Measurements from ENCODE around the gene ROBO3.
A peak's percentile ranks its signal among the peaks of the same experiment; 100 is the strongest.

ROBO3 gene

DNA sequence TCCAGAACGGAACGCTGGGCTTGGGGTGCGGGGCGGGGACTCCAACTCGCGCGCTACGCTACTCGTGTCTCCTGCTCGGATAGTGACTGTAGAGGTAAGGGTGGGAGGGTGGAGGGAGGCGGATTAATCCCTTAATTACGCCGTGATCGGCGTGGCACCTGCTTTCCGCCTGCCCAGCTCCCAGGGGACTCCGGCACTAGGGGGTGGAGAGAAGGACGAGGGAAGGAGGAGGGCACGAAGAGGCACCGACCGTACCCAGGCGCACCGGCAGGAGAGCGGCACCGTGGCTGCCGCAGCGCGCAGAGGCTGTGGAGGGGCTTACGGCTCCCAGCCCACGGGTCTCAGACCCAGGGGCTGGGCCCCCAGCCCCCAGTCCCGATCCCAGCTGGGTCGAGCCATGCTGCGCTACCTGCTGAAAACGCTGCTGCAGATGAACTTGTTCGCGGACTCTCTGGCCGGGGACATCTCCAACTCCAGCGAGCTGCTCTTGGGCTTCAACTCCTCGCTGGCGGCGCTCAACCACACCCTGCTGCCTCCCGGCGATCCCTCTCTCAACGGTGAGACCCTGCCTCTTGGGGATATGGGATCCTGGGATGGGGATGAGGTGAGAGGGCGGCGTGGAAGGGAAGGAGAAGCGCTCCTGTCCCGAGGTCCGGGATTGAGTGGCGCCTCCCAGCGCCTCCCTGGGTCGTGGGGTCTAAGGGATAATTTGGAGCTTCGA lies at the start of gene ROBO3:
Gene ROBO3 (plus strand): TSS at position 252 of the 721 bp plus-strand sequence. CDS start 146 bp downstream, at position 398.
- DNase-seq, result no peak

DNA sequence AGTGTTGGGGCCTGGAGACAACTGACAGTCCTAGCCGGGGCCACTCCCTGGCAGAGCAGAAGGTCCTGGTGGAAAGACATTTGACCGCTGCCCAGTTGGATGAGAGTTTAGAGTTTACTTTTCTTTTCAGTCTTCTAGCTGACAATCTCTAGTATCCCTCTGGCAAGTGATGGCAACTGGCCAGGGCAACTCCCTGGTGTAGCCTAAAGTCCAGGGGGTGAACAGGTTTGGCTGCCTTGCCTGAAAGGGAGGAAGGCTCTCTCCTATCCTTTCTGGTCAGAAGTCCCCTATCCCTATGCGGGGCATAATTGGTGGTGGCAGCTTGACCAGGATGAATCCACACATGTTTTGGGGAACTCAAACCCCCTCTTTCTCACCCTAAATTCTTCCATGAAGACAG lies 48.2 kb upstream of the ROBO3 start:
- DNase-seq, result no peak

GRCh38 chr11:124821995-124822730 lies 43.1 kb upstream of the ROBO3 start:
- DNase-seq, result no peak

DNA sequence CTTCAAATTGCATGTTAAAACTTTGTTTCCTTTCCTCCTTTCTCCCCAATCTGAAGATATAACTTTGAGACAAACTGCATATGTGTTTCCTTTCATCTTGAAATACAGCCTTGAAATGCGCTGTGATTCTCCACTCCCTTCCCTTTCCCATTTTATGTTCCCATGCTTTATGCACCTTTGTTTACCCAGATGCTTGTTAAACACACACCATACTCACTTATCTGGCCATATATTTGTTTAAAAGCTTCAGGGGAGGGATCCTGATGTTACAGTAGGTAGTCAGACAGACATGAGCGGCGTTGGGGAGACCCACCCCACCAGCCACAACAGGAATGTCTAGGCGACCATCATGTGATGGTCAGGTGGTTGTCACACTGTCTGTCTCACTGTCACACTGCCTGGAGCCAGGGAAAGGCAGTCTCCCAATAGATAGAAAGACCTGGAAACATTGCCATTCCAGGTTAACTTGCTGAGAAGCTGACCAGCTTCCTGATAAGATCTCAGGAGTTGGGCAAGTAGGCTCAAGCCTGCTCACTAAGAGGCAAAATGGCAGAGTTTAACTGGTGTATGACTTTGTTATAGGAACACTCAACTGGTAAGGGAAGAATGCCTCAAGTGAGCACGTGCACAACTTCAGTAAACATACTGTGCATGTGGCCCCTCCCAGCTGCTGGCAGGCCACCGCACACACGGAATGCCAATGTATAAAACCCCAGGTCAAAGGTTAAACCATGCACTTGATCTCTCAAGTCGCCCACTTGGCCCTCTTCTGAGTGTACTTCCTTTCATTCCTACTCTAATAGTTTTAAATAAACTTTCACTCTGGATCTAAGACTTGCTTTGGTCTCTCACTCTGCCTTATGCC lies 41.5 kb upstream of the ROBO3 start:
- no peak for DNase-seq

- no peak for DNase-seq
Observed at GRCh38 chr11:124825876-124826275, 39.4 kb upstream of the ROBO3 start.

DNA sequence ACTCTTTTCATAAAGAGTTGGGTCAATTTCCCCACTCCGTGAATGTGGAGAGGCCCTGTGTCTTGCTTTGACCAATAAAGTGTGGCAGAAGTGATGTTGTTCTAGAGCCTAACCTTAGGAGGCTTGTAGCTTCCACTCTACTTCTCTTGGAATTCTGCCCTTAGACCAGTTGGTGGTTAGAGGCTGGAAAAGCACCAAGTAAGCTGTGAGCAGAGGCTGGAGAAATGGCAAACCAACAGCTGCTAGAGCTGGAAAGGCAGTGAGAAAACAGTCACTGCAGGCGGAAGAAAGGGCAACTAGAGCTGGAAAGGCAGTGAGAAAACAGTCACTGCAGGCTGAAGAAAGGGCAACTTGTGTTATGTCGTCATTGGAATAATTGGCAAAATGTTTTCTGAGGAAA lies 35.2 kb upstream of the ROBO3 start:
- DNase-seq, result no peak

GRCh38 chr11:124830749-124831148 lies 34.5 kb upstream of the ROBO3 start:
- DNase-seq, result no peak

GRCh38 chr11:124831897-124832296 lies 33.3 kb upstream of the ROBO3 start:
- no peak for DNase-seq

DNA sequence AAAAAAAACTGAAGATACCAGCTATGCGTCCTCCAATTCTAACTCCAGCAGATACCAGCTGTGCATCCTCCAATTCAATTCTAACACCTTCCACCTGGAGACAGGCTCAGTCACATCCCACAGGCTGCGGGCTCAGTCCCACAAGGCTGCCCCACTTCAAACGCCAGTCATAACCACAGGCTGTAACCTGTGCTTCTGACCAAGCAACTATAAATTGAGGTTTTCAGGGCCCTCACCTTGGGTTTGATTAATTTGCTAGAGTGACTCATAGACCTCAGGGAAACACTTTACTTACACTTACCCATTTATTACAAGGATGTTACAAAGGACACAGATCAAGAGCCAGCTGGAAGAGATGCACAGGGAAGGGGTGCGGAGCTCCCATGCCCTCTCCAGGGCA lies 32.7 kb upstream of the ROBO3 start:
- no peak for DNase-seq

DNA sequence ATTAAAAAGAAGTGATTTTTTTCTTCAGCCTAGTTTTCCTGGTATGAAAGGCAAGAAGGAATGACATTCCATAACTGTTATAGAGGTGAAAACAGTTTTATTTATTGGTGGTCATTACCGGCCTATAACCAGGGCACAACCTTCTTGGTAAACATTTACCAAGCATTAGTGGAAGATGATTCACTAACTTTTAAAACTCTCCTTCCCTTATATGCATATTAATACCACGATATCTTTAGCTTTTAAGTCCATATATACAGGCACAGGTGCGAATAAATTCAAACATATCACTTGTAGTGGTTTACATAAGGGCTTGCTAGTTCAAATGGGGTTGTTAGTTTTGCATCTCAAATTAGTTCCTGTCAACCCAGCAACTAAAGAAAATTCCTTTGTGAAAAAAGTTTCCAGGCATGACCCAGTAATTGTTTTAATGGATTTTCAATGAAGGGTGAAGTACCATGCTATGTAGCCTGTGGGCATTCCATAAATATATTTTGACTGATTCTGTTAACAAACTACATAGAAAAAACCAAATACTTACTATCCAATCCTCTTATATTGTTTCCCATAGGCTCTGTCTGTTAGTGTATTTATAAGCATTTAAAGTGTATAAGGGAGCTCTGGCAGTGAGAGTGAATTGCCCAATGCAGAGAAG lies 30.6 kb upstream of the ROBO3 start:
- DNase-seq, result no peak

GRCh38 chr11:124835918-124836317 lies 29.3 kb upstream of the ROBO3 start:
- DNase-seq, result no peak

DNA sequence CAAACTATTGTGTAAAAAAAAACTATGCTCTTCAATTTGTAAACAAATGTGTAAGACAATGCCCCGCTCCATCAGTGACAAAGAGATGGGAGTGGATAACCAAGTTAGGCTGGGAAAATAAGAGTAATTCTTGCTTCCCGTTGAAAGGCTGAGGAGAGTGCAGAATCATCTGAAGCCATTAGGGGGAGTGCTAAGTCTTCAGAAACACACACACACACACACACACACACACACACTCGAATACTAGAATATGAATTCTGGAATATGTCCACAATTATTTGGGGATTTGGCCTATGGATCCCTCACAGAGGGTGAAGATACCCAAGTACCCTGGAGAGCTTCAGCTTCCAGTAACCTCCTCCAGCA lies 27.8 kb upstream of the ROBO3 start:
- no peak for DNase-seq

GRCh38 chr11:124838805-124839127 lies 26.5 kb upstream of the ROBO3 start:
- no peak for DNase-seq

DNA sequence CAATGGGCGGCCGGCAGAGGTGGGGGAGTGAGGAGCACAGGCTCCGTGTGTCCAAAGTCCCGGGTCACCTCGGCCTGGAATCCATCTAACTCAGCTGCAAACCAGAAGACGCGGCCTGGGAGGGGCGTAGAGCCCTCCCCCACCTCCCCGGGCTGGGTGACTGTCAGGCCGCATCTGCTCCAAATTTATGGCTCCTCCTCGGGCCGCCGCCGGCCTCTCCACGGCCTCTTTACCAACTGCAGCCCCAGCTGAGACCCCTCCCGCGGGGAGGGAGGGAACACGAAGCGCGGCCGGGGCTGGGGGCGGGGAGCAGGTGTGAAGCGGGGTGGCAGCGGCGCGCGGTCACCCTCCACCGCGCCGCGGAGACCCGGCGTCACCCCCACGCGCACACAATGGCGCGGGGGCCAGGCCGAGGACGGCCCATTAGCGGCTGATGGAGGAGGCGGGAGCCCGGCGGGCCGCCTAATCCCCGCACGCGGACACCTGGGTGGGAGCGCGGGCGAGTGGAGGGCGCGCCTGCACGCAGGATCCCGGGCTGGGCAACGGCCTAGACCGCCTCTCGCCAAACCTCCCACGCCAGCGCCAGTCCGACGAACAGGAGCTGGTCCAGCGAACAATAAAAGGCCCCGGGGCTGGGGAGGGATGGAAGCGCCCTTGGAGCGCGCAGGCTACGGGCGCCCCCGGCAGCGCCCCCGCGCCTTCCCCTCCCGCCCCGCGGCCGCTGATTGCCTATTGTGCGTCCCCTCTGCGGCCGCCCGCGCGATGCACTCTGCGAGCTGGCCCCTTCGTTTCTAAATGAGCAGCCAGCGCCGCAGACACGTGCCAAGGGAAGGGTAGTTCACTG lies 25.9 kb upstream of the ROBO3 start:
- DNase-seq, result peak in 1 of 2 experiments; percentile 26

GRCh38 chr11:124839972-124840621 lies 25.1 kb upstream of the ROBO3 start:
- DNase-seq, result peak in 1 of 2 experiments; percentile 30

- no peak for DNase-seq
Observed at GRCh38 chr11:124840666-124841065, 24.6 kb upstream of the ROBO3 start.

- no peak for DNase-seq
Observed at GRCh38 chr11:124841201-124841600, 24.0 kb upstream of the ROBO3 start.

- DNase-seq, result no peak
Observed at GRCh38 chr11:124841840-124842239, 23.4 kb upstream of the ROBO3 start.

DNA sequence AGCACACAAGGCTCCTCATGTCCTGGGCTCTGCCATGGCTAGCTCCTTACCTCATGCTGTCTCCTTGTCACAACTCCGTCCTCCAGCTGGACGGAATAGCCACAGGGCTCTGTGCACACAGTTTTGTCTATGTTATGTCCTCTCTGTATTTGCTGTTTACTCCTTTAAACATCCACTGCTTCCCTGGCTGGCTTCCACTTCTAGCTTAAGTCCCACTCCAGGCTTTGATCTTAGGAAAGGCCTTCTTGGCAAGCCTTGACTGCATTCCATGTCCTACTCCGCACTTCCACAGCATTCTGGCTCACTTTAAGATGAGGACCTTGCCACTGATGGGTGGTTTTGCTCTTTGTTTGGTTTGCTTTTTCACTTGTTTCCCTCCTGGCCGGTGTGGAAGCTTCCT lies 22.9 kb upstream of the ROBO3 start:
- DNase-seq, result no peak

DNA sequence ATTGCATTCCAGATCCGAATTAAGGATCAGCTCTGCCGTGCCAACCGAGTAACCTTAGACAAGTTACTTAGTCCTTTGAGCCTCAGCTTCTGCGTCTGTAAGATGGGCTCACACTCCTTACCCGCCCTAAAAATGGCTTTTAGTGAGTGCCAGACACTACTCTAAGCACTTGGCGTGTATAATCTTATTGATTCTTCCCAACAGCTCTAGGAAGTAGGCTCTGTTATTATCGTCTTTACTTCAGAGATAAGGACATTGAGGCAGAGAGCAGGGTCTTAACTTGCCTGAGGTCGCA lies 21.7 kb upstream of the ROBO3 start:
- DNase-seq, result no peak

- DNase-seq, result no peak
Observed at GRCh38 chr11:124844664-124845079, 20.6 kb upstream of the ROBO3 start.

All from activated T-cell treated with anti-CD3 and anti-CD28 coated beads, Interleukin-2, amount 50 U/mL, for 48 hours (primary cell).